ENCODE data around the gene SYT10.
"Not testable (repeated sequence)": the region's sequence is repeated elsewhere in the genome, so short reads cannot be mapped to it uniquely, and the experiment has no call there.

Gene SYT10

GRCh38 chr12:33357181-33357580 lies 82.4 kb downstream of the SYT10 start:
- H3K4me3 ChIP-seq (ENCODE audit: low read depth, low read length): no peak overlapping the region
- no peak for TF ChIP-seq CTCF (IDR thresholded peaks at IDR 0.05; ENCODE audit: borderline replicate concordance, insufficient read depth, low read depth, low read length)

GRCh38 chr12:33349791-33350190 lies 89.8 kb downstream of the SYT10 start:
- TF ChIP-seq CTCF (IDR thresholded peaks at IDR 0.05; ENCODE audit: borderline replicate concordance, insufficient read depth, low read depth, low read length): no peak
- H3K4me3 ChIP-seq (ENCODE audit: low read depth, low read length): no peak overlapping the region

GRCh38 chr12:33331961-33332398 lies 107.6 kb downstream of the SYT10 start:
- H3K4me3 ChIP-seq (ENCODE audit: low read depth, low read length): not testable (repeated sequence)

GRCh38 chr12:33330940-33331339 lies 108.7 kb downstream of the SYT10 start:
- TF ChIP-seq CTCF (IDR thresholded peaks at IDR 0.05; ENCODE audit: borderline replicate concordance, insufficient read depth, low read depth, low read length): no peak

More at GRCh38 chr12:33330940-33331339, 108.7 kb downstream of the SYT10 start:
- no peak overlapping the region for H3K4me3 ChIP-seq (ENCODE audit: low read depth, low read length)
